ENCODE data around the gene PCBD2.

Gene PCBD2

DNA sequence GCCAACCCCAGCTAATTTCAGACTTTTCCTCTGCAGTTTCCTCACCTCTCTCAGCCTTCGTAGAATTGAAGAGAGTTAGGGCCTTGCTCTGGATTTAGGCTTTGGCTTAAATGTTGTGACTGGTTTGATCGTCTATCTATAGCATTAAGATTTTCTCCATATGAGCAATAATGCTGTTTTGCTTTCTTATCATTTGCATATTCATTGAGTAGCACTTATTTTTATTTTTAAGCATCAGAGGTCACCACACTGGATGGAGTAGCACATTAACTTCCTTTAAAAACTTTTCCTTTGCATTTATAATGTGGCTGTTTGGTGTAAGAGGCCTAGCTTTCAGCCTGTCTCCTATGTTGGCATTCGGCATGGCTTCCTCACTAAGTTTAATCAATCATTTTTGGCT lies 12.6 kb upstream of the PCBD2 start:
- no peak overlapping the region for H3K4me3 ChIP-seq (ENCODE audit: insufficient read depth, low read length, poor library complexity, severe bottlenecking)
- H4K20me1 ChIP-seq (ENCODE audit: low read depth, low read length) = no peaks in the 10 kb centered on the region
- no peak overlapping the region for H3K9ac ChIP-seq (ENCODE audit: low read length)
- H3K9me3 ChIP-seq (ENCODE audit: insufficient read depth, low read length) = no peaks in the 10 kb centered on the region
- no peak for TF ChIP-seq EZH2phosphoT487 (conservative IDR thresholded peaks at IDR 0.05; ENCODE audit: low read length)
- TF ChIP-seq, protein P1, sequence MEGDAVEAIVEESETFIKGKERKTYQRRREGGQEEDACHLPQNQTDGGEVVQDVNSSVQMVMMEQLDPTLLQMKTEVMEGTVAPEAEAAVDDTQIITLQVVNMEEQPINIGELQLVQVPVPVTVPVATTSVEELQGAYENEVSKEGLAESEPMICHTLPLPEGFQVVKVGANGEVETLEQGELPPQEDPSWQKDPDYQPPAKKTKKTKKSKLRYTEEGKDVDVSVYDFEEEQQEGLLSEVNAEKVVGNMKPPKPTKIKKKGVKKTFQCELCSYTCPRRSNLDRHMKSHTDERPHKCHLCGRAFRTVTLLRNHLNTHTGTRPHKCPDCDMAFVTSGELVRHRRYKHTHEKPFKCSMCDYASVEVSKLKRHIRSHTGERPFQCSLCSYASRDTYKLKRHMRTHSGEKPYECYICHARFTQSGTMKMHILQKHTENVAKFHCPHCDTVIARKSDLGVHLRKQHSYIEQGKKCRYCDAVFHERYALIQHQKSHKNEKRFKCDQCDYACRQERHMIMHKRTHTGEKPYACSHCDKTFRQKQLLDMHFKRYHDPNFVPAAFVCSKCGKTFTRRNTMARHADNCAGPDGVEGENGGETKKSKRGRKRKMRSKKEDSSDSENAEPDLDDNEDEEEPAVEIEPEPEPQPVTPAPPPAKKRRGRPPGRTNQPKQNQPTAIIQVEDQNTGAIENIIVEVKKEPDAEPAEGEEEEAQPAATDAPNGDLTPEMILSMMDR (IDR thresholded peaks at IDR 0.05; ENCODE audit: insufficient read depth, low read length, poor library complexity, severe bottlenecking) = no peak
- no peaks in the 10 kb centered on the region for H3F3A ChIP-seq (ENCODE audit: insufficient read depth)
- peaks cover 9% of the 10 kb centered on the region for H3K79me2 ChIP-seq (ENCODE audit: insufficient read depth, low read length)
- no peaks in the 10 kb centered on the region for H3K9me2 ChIP-seq (replicated peaks; ENCODE audit: insufficient read depth, low read length)
- H3K27ac ChIP-seq (ENCODE audit: low read depth, low read length) = no peak overlapping the region
- H3K36me3 ChIP-seq (ENCODE audit: low read length) = peaks cover 6% of the 10 kb centered on the region; the same call in 1 of the 2 replicates
- H3K4me2 ChIP-seq (ENCODE audit: low read depth, low read length, poor library complexity, severe bottlenecking) = no peak overlapping the region
- no peaks in the 10 kb centered on the region for H3K27me3 ChIP-seq (ENCODE audit: low read length)
- H2AFZ ChIP-seq (ENCODE audit: low read depth, low read length, severe bottlenecking) = no peak overlapping the region

DNA sequence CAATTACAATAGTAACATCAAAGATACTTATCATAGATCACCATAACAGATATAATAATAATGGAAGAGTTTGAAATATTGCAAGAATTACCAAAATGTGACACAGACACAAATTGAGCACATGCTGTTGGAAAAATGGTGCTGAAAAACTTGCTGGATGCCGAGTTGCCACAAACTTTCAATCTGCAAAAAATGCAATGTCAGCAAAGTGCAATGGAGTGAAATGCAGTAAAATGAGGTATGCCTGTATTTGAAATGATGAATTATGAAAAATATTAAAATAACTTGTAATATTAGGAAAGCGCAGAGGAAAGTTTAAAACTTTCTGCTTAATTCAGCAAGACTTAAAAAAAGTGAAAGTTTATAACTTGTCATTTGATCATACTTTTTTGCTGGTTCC lies 12.0 kb upstream of the PCBD2 start:
- H3K4me3 ChIP-seq (ENCODE audit: insufficient read depth, low read length, poor library complexity, severe bottlenecking) = no peak overlapping the region
- no peaks in the 10 kb centered on the region for H3K9me2 ChIP-seq (replicated peaks; ENCODE audit: insufficient read depth, low read length)
- H3K9ac ChIP-seq (ENCODE audit: low read length) = no peak overlapping the region
- no peak overlapping the region for H3K27ac ChIP-seq (ENCODE audit: low read depth, low read length)
- no peak overlapping the region for H3K4me2 ChIP-seq (ENCODE audit: low read depth, low read length, poor library complexity, severe bottlenecking)
- TF ChIP-seq EZH2phosphoT487 (conservative IDR thresholded peaks at IDR 0.05; ENCODE audit: low read length) = no peak
- TF ChIP-seq, protein P1 (IDR thresholded peaks at IDR 0.05; ENCODE audit: insufficient read depth, low read length, poor library complexity, severe bottlenecking) = no peak
- H4K20me1 ChIP-seq (ENCODE audit: low read depth, low read length) = no peaks in the 10 kb centered on the region
- peaks cover 6% of the 10 kb centered on the region; the same call in 1 of the 2 replicates for H3K36me3 ChIP-seq (ENCODE audit: low read length)
- H3K79me2 ChIP-seq (ENCODE audit: insufficient read depth, low read length) = peaks cover 9% of the 10 kb centered on the region
- H3F3A ChIP-seq (ENCODE audit: insufficient read depth) = no peaks in the 10 kb centered on the region
- H3K27me3 ChIP-seq (ENCODE audit: low read length) = no peaks in the 10 kb centered on the region
- no peak overlapping the region for H2AFZ ChIP-seq (ENCODE audit: low read depth, low read length, severe bottlenecking)
- H3K9me3 ChIP-seq (ENCODE audit: insufficient read depth, low read length) = no peaks in the 10 kb centered on the region

GRCh38 chr5:134893748-134894505 lies 11.0 kb upstream of the PCBD2 start:
- H3K27ac ChIP-seq (ENCODE audit: low read depth, low read length) = no peak overlapping the region
- H3K27me3 ChIP-seq (ENCODE audit: low read length) = no peaks in the 10 kb centered on the region
- peaks cover 6% of the 10 kb centered on the region; the same call in 1 of the 2 replicates for H3K36me3 ChIP-seq (ENCODE audit: low read length)
- no peak for TF ChIP-seq EZH2phosphoT487 (conservative IDR thresholded peaks at IDR 0.05; ENCODE audit: low read length)
- TF ChIP-seq, protein P1 (IDR thresholded peaks at IDR 0.05; ENCODE audit: insufficient read depth, low read length, poor library complexity, severe bottlenecking) = no peak
- no peaks in the 10 kb centered on the region for H4K20me1 ChIP-seq (ENCODE audit: low read depth, low read length)
- H3K79me2 ChIP-seq (ENCODE audit: insufficient read depth, low read length) = peaks cover 9% of the 10 kb centered on the region
- H3K9me2 ChIP-seq (replicated peaks; ENCODE audit: insufficient read depth, low read length) = no peaks in the 10 kb centered on the region
- H3K4me2 ChIP-seq (ENCODE audit: low read depth, low read length, poor library complexity, severe bottlenecking) = no peak overlapping the region
- H3F3A ChIP-seq (ENCODE audit: insufficient read depth) = no peaks in the 10 kb centered on the region
- no peaks in the 10 kb centered on the region for H3K9me3 ChIP-seq (ENCODE audit: insufficient read depth, low read length)
- no peak overlapping the region for H3K4me3 ChIP-seq (ENCODE audit: insufficient read depth, low read length, poor library complexity, severe bottlenecking)
- H3K9ac ChIP-seq (ENCODE audit: low read length) = no peak overlapping the region
- H2AFZ ChIP-seq (ENCODE audit: low read depth, low read length, severe bottlenecking) = no peak overlapping the region
